A549 (cell line): Measurements from ENCODE around the gene CABP4. TPM values are rescaled to one million over a fixed set of nuclear protein-coding genes. Genes with fewer than 3 reads are reported as not detected.

Source experiments
- ATAC-seq, 2 experiments: fragments of 200-7000 bp in 1 of 2; fragments of >200 bp in 1 of 2; cut with Nextera tagmentation in 1 of 2; cut with Tn5 transposase in 1 of 2; 3 replicates each; pipeline versions ENCODE4 v1.8.0 to v1.9.1; 2018 to 2020; ENCODE audit warnings: mild to moderate bottlenecking in 1 of 2, moderate library complexity in 1 of 2
- CTCF ChIA-PET: fragments of 300-600 bp; sonication (Branson Sonifier 250); formaldehyde crosslinking; extraction: SDS; loops from one replicate; lab custom pipeline; 2021; ENCODE audit warnings: antibody characterized with exemption, inconsistent platforms; lab: Yijun Ruan, JAX
- POLR2A ChIA-PET: fragments of 350-600 bp; formaldehyde crosslinking; extraction: SDS; loops from one replicate; lab custom pipeline; 2021; ENCODE audit warnings: antibody characterized with exemption, inconsistent platforms; lab: Yijun Ruan, JAX
- DNase-seq, 2 experiments: peaks; one replicate each; pipeline versions ENCODE4 v3.0.0 to v3.0.0-alpha.2; 2011 to 2016; ENCODE audit warnings: low read depth in 1 of 2, low spot score in 1 of 2
- FAIRE-seq: peaks from 2 replicates; lab custom pipeline; 2011; peaks lifted over from hg19 to GRCh38; lab: Jason Lieb, UNC
- H3K27ac ChIP-seq, 2 experiments: fragments of >200 bp; sonication (Bioruptor Twin); formaldehyde crosslinking; 3 replicates each; pipeline ENCODE4 v1.5.1; 2016 to 2017
- H3K4me1 ChIP-seq: fragments of >200 bp; sonication (Bioruptor Twin); formaldehyde crosslinking; 3 replicates; pipeline ENCODE4 v1.6.1; 2016
- H3K4me2 ChIP-seq: fragments of >200 bp; sonication (Bioruptor Twin); formaldehyde crosslinking; 3 replicates; pipeline ENCODE4 v1.6.1; 2016
- H3K4me3 ChIP-seq: fragments of >200 bp; sonication (Bioruptor Twin); formaldehyde crosslinking; 3 replicates; pipeline ENCODE4 v1.5.1; 2016
- H3K9me3 ChIP-seq: fragments of >200 bp; sonication (Bioruptor Twin); formaldehyde crosslinking; 3 replicates; pipeline ENCODE4 v1.6.1; 2016
- CHD4 ChIP-seq: fragments of 200-600 bp; sonication (generic); IDR thresholded peaks from 2 replicates; pipeline ENCODE4 v1.6.1; 2016; ENCODE audit warnings: antibody characterized with exemption, mild to moderate bottlenecking, borderline replicate concordance
- ESRRA ChIP-seq: fragments of 150-350 bp; IDR thresholded peaks from 2 replicates; pipeline ENCODE4 v1.6.1; 2014; ENCODE audit warnings: mild to moderate bottlenecking, low read length, borderline replicate concordance
- HES2 ChIP-seq: fragments of >200 bp; sonication (Bioruptor Twin); formaldehyde crosslinking; IDR thresholded peaks from 2 replicates; pipeline ENCODE4 v1.6.1; 2016
- HOXA7 ChIP-seq: fragments of 250-450 bp; sonication (Bioruptor Pico); IDR thresholded peaks from 2 replicates; pipeline ENCODE4 v1.5.0; 2020; ENCODE audit warnings: mild to moderate bottlenecking, moderate library complexity
- KDM1A ChIP-seq: fragments of 200-600 bp; sonication (generic); IDR thresholded peaks from 2 replicates; pipeline ENCODE4 v1.6.1; 2016; ENCODE audit warnings: low read depth, mild to moderate bottlenecking
- KDM5A ChIP-seq: fragments of 200-600 bp; sonication (generic); IDR thresholded peaks from 2 replicates; pipeline ENCODE4 v1.6.1; 2016; ENCODE audit warnings: antibody characterized with exemption, mild to moderate bottlenecking
- NR3C1 ChIP-seq: fragments of >200 bp; sonication (Bioruptor Twin); formaldehyde crosslinking; IDR thresholded peaks from 3 replicates; pipeline ENCODE4 v1.6.1; 2017
- PHF8 ChIP-seq: fragments of 200-600 bp; sonication (generic); IDR thresholded peaks from 2 replicates; pipeline ENCODE4 v1.6.1; 2016; ENCODE audit warnings: low read depth, mild to moderate bottlenecking, antibody characterized with exemption, moderate library complexity, borderline replicate concordance
- POLR2A ChIP-seq: IDR thresholded peaks from 2 replicates; pipeline ENCODE4 v1.6.1; 2012; ENCODE audit warnings: mild to moderate bottlenecking, low read length
- RAD21 ChIP-seq, 2 experiments: fragments of >200 bp in 1 of 2; sonication (Bioruptor Twin) in 1 of 2; formaldehyde crosslinking in 1 of 2; IDR thresholded peaks in 1 of 2; conservative IDR thresholded peaks in 1 of 2; 2 replicates in 1 of 2; 3 replicates in 1 of 2; pipeline ENCODE4 v1.6.1; 2012 to 2018; ENCODE audit warnings: inconsistent platforms in 1 of 2
- RFX5 ChIP-seq: fragments of 450-650 bp; IDR thresholded peaks from 2 replicates; pipeline ENCODE4 v1.7.1; 2014; ENCODE audit warnings: antibody characterized with exemption, mild to moderate bottlenecking, moderate library complexity
- SMC3 ChIP-seq: fragments of >200 bp; sonication (Bioruptor Twin); formaldehyde crosslinking; IDR thresholded peaks from 3 replicates; pipeline ENCODE4 v1.6.1; 2018; ENCODE audit warnings: inconsistent platforms
- ZC3H11A ChIP-seq: fragments of 450-650 bp; IDR thresholded peaks from 2 replicates; pipeline ENCODE4 v1.6.1; 2014; ENCODE audit warnings: antibody characterized with exemption, mild to moderate bottlenecking
- WGBS: methylation state at CpG from one replicate; pipeline ENCODE4 v1.1.6; 2017; ENCODE audit errors: missing lambda C conversion rate; 5-methylcytosine and 5-hydroxymethylcytosine counted together
- polyA plus RNA-seq, 4 experiments: library from polyadenylated mRNA; depleted of rRNA in 3 of 4; stranded (reverse); fragments of >200 nt; fragmentation: RNase III in 1 of 4; extraction: RNeasy Plus Mini Kit Qiagen cat#74134 plus additional on column Dnase treatment in 1 of 4; gene quantifications; 2 replicates in 3 of 4; 3 replicates in 1 of 4; pipeline ENCODE4 v1.2.3, GENCODE V29; 2011 to 2017
- TF ChIP-seq, protein P1 (sequence below): fragments of 200-600 bp; sonication (generic); IDR thresholded peaks from 2 replicates; pipeline ENCODE4 v1.6.1; 2016; ENCODE audit warnings: antibody characterized with exemption, mild to moderate bottlenecking, moderate library complexity
- TF ChIP-seq, protein P2 (sequence below): IDR thresholded peaks from 2 replicates; pipeline ENCODE4 v1.6.1; 2012
- TF ChIP-seq, protein P3 (sequence below): IDR thresholded peaks from 2 replicates; pipeline ENCODE4 v1.6.1; 2012

CABP4 gene
- polyA plus RNA-seq, 2 of the 4 experiments (the other 2 are of a cell fraction): not detected

GRCh38 chr11:67468759-67469507, 13.8 kb downstream of the CABP4 start, which contains the start of gene TMEM134 (continued):
- TF ChIP-seq, protein P1, sequence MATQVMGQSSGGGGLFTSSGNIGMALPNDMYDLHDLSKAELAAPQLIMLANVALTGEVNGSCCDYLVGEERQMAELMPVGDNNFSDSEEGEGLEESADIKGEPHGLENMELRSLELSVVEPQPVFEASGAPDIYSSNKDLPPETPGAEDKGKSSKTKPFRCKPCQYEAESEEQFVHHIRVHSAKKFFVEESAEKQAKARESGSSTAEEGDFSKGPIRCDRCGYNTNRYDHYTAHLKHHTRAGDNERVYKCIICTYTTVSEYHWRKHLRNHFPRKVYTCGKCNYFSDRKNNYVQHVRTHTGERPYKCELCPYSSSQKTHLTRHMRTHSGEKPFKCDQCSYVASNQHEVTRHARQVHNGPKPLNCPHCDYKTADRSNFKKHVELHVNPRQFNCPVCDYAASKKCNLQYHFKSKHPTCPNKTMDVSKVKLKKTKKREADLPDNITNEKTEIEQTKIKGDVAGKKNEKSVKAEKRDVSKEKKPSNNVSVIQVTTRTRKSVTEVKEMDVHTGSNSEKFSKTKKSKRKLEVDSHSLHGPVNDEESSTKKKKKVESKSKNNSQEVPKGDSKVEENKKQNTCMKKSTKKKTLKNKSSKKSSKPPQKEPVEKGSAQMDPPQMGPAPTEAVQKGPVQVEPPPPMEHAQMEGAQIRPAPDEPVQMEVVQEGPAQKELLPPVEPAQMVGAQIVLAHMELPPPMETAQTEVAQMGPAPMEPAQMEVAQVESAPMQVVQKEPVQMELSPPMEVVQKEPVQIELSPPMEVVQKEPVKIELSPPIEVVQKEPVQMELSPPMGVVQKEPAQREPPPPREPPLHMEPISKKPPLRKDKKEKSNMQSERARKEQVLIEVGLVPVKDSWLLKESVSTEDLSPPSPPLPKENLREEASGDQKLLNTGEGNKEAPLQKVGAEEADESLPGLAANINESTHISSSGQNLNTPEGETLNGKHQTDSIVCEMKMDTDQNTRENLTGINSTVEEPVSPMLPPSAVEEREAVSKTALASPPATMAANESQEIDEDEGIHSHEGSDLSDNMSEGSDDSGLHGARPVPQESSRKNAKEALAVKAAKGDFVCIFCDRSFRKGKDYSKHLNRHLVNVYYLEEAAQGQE: no peak
- TF ChIP-seq KDM1A (no peak), NR3C1 (no peak), POLR2A (peak; percentile 73), SMC3 (peak; percentile 84), HOXA7 (no peak)
- TF ChIP-seq, protein P2, sequence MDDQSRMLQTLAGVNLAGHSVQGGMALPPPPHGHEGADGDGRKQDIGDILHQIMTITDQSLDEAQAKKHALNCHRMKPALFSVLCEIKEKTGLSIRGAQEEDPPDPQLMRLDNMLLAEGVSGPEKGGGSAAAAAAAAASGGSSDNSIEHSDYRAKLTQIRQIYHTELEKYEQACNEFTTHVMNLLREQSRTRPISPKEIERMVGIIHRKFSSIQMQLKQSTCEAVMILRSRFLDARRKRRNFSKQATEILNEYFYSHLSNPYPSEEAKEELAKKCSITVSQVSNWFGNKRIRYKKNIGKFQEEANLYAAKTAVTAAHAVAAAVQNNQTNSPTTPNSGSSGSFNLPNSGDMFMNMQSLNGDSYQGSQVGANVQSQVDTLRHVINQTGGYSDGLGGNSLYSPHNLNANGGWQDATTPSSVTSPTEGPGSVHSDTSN: peak; percentile 56; the same call in 1 of the 2 replicates
- TF ChIP-seq, all 56 proteins: peak for 11

DNA sequence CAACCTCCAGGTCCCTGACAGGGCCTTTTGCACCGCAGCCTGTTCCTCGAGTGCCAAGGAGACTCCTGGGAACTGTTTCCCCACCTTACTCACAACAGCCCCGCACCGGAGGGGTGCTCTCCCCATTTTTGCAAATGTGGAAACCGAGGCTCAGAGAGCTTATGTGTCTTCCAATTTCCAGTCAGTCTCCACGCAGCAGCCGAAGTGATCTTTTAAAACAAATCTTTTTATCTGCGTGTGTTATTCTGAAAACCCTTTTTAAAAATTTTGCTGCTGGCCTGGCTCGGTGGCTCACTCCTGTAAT, 14.3 kb downstream of the CABP4 start:
- H3K4me1 ChIP-seq: peaks cover 25% of the 10 kb centered on the region
- peak overlapping the region; percentile 83 to 97 for H3K27ac ChIP-seq
- 21% methylated on average over 9 of the region's 9 CpGs for WGBS
- ChIA-PET POLR2A (interaction anchor here (0.6 to 1.9 kb wide), 3 partner anchors 25 to 68 kb away, joined by 3 to 14 read pairs (median 5); partner anchors contain the start of gene PPP1CA), CTCF (interaction anchor here (0.6 to 5.4 kb wide), 15 partner anchors 11 to 118 kb away, joined by 3 to 22 read pairs (median 4); partner anchors contain the start of gene PPP1CA)
- FAIRE-seq (no peak), DNase-seq (no peak), ATAC-seq (no peak)
- H3K9me3 ChIP-seq: no peaks in the 10 kb centered on the region
- peak overlapping the region; percentile 67 for H3K4me3 ChIP-seq
- peak overlapping the region; percentile 82 for H3K4me2 ChIP-seq
- peak; percentile 59; the same call in 1 of the 2 replicates for TF ChIP-seq PHF8
- TF ChIP-seq, protein P3, sequence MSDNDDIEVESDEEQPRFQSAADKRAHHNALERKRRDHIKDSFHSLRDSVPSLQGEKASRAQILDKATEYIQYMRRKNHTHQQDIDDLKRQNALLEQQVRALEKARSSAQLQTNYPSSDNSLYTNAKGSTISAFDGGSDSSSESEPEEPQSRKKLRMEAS: no peak

GRCh38 chr11:67470337-67471002, 15.3 kb downstream of the CABP4 start:
- ChIA-PET POLR2A (no interaction called here), CTCF (interaction anchor here (0.9 to 5.4 kb wide), 10 partner anchors 10 to 119 kb away, joined by 3 to 22 read pairs (median 6); partner anchors contain the start of gene PPP1CA)
- Histone ChIP-seq H3K9me3 (no peaks in the 10 kb centered on the region), H3K4me3 (no peak overlapping the region), H3K4me2 (no peak overlapping the region), H3K4me1 (peaks cover 22% of the 10 kb centered on the region), H3K27ac (no peak overlapping the region)
- FAIRE-seq (no peak), ATAC-seq (no peak), DNase-seq (no peak)
- TF ChIP-seq HES2 (no peak), KDM5A (no peak), RAD21 (conservative IDR thresholded peaks at IDR 0.05 in 1 of 2, IDR thresholded peaks at IDR 0.05 in 1 of 2) (no peak), RFX5 (no peak), CHD4 (no peak), ESRRA (no peak), ZC3H11A (no peak)
- WGBS: 81% methylated on average over 8 of the region's 8 CpGs
